GM19467 (cell line): ENCODE data around the gene THRA.

ENCODE experiments used
- ATAC-seq: cut with Tn5 transposase; IDR thresholded peaks from one replicate; pipeline ENCODE4 v1.9.1; 2021; ENCODE audit warnings: mild to moderate bottlenecking, moderate library complexity; ENCODE audit not compliant: unreplicated experiment

THRA gene

DNA sequence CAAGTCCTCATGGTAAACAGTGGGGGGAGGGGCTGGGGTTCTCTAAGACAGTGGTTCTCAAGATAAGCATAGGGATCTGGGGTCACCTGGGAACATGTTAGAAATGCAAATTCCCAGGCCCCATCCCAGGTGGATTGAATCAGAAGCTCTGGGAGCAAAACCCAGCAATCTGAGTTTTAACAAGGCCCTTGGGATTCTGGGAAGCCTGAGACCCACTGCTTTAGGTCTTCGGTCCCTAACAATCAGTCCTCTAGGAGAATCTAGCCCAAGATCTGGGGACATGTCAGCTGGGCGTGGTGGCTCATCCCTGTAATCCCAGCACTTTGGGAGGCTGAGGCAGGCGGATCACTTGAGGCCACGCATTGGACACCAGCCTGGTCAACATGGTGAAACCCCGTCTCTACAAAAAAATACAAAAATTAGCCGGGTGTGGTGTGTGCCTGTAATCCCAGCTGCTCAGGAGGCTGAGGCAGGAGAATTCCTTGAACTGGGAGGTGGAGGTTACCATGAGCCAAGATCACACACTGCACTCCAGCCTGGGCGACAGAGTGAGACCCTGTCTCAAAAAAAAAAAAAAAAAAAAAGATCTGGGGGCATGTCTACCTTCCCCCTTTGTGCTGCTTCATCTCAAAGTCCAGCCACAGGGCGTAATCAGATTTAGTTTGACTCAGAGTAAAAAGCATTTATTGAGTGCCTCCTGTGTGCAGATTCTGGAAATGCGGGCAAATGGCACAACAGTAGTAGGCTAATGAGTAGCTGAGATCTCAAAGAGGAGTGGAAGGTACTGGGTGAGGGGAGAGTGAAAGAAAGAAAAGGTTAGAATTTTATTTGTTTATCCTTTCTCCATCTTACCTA, 46.4 kb downstream of the THRA start:
- no peak for ATAC-seq

DNA sequence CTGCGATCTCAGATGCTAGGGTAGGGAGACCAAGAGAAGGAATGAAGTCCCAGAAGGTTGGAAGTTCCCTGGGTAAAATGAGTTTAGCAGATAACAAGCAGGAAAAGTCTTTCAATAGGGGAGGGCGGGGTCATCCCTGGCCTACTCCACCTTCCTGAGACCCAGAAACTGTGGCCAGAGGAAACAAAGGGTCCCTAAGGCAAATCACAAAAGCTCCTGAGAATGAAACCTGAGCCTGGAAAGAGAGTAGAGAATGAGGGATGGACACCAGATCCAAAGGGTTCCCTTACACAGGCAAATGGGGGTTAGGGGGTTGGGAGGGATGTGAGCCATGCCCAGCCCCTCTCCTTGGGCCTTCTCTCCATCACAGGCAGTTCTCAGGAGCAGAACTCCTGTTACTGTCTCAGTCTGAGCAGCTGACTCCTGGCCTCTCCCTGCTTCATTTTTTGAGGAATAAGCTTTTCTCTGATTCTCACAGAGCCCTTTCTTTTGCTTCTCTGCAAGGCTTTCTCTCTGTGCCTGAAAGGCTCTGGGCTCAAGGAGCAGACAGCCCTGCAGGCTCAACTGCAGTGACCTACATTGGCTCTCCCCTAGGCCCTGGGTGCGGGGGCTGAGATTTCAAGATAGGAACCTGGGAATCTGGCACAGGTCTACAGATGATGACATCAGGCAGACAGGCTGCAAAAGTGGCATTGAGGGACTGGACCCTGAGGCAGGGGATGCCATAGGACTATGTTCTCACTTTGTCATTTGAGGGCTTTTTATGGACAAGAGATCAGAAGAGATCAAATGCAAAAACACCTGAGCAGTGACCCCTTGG, 47.5 kb downstream of the THRA start:
- no peak for ATAC-seq

DNA sequence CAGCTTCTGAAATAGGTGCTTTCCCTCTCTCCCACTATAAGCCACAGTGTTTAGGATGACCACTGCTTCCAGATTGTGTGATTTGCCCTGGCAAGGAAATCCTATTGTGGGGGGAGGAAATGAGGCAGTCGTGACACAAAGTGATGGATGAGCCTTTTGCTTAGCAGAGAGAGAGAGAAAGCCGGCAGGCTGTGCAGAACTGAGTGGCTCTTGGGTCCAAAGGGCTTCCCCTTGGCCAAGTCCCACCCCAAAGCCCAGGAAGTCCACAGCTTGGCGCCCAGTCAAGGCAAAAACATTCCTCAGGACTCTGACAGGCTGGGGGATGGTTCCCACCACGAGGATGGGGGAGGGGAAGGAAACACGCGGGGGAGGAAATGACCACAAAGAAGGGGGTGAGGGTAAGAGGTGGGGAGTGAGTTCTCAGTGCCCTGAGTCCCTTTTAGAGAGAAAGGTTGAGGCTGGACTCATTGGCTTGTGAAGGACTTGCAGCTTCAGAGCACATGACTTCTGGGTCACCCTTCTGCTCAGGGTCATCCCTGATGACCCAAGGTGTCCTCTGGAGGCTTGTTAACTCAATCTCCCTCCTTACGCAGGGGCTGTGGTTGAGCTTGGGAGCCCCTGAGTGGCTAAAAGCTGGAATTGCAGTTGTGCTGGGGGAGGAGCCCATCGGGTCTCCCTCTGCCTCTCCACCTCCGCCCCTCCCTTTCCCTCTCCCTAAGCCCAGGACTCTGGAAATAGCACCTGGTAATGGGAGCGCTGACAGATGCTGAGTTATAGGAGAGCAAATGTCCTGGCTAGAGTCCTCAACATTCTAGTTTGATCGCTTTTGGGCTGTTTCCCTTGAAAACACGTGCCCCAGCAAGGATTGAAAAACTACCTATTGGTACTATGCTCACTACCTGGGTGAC, 48.7 kb downstream of the THRA start:
- ATAC-seq: no peak

- ATAC-seq: no peak
Observed at GRCh38 chr17:40112191-40112711, 49.5 kb downstream of the THRA start.

DNA sequence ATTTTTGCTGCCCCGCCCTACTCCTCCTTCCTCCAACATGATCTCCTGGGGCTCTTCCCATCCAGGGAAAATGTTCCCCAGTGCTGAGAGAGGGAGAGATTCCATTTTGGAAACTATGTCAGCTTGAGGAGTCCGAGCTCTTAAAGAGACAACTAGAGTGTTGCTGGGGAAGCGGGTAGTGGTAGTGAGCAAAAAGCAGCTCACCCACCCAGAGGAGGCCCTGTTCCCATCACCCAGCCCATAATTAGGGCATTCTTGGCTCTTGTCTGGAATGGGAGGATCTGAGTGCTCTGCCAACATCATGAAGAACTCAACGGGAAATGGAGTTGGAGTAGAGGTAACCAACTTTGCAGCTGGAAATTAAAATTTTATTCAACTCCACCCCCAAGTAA, 49.9 kb downstream of the THRA start:
- no peak for ATAC-seq

GRCh38 chr17:40113110-40113906, 50.5 kb downstream of the THRA start:
- ATAC-seq: peak; percentile 76

GRCh38 chr17:40113907-40114245, 51.1 kb downstream of the THRA start:
- ATAC-seq: no peak

DNA sequence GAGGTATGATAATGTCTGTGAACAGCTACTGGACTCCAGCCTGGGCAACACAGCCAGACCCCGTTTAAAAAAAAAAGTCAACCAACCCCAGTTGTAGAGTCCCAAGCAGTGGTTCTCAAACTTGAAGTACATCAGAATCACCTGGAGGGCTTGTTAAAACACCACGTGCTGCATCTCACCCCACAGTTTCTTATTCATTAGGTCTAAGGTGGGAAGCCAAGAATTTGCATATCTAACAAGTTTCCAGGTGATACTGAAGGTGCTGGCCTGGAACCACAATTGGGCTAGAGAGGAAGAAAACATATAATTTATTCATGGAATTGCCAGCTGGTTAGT, 52.3 kb downstream of the THRA start:
- ATAC-seq: no peak

- ATAC-seq: no peak
Observed at GRCh38 chr17:40121181-40122135, 58.7 kb downstream of the THRA start, which contains the start of gene MSL1. Gene MSL1 (plus strand): TSS chr17:40121971. CDS start chr17:40122613, 642 bp downstream.

DNA sequence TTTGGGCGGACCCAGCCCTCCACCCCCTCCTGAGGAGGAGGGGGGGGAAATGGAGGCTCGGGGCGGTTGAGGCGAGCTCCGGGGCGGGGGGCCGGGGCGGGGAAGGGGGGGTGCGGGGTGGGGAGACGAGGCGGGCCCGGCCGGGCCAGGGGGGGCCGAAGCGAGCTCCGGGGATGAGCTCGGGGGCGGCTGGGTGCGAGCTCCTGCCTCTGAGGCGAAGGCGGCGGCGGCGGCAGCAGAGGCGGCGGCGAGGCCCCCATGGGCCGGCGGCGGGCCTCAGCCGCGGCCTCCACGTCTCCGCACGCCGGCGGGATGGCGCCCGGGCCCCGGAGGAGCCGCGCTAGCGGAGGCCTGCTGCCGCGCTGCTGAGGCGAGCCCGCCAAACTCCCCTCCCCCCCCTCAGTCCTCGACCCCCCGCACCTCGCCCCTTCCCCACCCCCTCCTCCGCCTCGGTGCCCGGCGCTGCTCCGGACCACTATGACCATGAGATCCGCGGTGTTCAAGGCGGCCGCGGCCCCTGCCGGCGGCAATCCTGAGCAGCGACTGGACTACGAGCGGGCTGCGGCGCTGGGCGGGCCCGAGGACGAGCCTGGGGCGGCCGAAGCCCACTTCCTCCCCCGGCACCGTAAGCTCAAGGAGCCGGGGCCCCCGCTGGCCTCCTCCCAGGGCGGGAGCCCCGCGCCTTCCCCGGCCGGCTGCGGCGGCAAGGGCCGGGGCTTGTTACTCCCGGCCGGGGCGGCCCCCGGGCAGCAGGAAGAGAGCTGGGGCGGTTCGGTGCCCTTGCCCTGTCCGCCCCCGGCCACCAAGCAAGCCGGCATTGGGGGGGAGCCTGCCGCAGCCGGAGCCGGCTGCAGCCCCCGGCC, 59.6 kb downstream of the THRA start:
- ATAC-seq: no peak

- ATAC-seq: no peak
Observed at GRCh38 chr17:40122999-40123810, 60.4 kb downstream of the THRA start.

- ATAC-seq: no peak
Observed at GRCh38 chr17:40123811-40124114, 61.0 kb downstream of the THRA start.

- ATAC-seq: no peak
Observed at GRCh38 chr17:40124279-40125141, 61.7 kb downstream of the THRA start.

DNA sequence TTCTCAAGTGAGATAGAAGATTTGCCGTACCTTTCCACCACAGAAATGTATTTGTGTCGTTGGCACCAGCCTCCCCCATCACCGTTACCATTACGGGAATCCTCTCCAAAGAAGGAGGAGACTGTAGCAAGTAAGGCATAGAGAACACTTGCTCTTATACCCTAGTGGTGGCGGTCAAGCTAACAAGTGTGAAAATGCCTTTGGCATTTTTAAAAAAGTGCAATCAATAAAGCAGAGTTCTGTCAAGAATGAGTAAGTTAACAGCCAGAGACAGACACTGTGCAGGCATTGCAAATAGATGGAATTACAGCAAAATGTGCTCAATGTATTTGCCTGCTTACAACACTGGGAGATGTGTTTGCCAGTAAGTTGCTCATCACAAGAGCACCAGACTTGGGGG, 66.7 kb downstream of the THRA start:
- no peak for ATAC-seq

DNA sequence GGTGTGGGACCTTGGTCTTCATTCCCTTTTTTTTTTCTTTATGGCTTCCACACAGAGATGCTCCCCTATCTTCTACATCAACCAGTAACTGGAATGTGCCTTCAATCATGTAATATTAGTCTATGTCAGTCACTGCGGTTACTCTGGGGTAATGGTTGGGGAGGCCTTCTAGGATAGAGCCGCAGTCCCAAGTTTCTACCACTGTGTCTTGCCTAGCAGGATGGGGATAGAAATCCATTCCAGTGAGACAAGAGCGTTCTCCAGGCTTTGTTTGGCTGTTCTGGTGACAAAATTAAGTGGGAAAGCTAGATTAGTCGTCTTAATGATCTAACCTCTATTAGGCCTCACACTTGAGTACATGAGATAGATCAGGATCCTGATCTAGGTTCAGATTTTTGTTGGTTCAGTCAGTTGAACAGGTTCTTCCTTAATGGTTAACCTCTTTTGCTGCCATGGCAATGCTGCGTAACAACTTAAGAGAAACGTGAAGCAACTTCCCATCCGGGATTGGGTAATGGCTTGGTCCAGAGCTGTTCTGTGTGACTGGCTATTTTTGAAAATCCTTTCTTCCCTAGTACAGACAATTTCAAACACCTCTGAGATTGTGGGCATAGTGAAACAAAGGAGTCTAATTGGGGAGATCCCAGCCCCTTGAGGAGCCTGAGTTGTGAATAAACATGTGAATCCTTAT, 67.7 kb downstream of the THRA start:
- ATAC-seq: no peak

GRCh38 chr17:40134184-40134583, 71.4 kb downstream of the THRA start:
- ATAC-seq: no peak
